ENCODE measurements around the gene GABRR1.
A peak's percentile ranks its signal among the peaks of the same experiment; 100 is the strongest.

Gene GABRR1

GRCh38 chr6:89145091-89145955 is 71.8 kb downstream of the GABRR1 start:
- TF ChIP-seq SUZ12 (IDR thresholded peaks at IDR 0.05), result no peak
- no peak for TF ChIP-seq LEF1 (IDR thresholded peaks at IDR 0.05; ENCODE audit: borderline replicate concordance)
- TF ChIP-seq, protein P1, sequence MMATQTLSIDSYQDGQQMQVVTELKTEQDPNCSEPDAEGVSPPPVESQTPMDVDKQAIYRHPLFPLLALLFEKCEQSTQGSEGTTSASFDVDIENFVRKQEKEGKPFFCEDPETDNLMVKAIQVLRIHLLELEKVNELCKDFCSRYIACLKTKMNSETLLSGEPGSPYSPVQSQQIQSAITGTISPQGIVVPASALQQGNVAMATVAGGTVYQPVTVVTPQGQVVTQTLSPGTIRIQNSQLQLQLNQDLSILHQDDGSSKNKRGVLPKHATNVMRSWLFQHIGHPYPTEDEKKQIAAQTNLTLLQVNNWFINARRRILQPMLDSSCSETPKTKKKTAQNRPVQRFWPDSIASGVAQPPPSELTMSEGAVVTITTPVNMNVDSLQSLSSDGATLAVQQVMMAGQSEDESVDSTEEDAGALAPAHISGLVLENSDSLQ (IDR thresholded peaks at IDR 0.05), result no peak
- TF ChIP-seq FOXA1 (IDR thresholded peaks at IDR 0.05), result no peak
- no peak for TF ChIP-seq HDGF (IDR thresholded peaks at IDR 0.05; ENCODE audit: borderline replicate concordance)
- no peak for TF ChIP-seq NFRKB (IDR thresholded peaks at IDR 0.05)
- TF ChIP-seq CTBP1 (IDR thresholded peaks at IDR 0.05; ENCODE audit: borderline replicate concordance), result no peak
- TF ChIP-seq SP1 (IDR thresholded peaks at IDR 0.05), result no peak
- no peak for TF ChIP-seq BHLHE40 (IDR thresholded peaks at IDR 0.05; ENCODE audit: borderline replicate concordance)
- ChIA-PET CTCF (interaction anchor here (0.8 to 1.8 kb wide), 4 partner anchors 15 to 163 kb away, joined by 3 to 7 read pairs (median 3); no protein-coding TSS in a partner anchor), POLR2A (interaction anchor here (0.7 to 5.3 kb wide), 18 partner anchors 8 to 207 kb away, joined by 3 to 46 read pairs (median 4); partner anchors contain the start of genes PNRC1, SRSF12 and UBE2J1)
- peak; percentile 18 for DNase-seq (ENCODE audit: extremely low spot score)

GRCh38 chr6:89144354-89144906 is 72.7 kb downstream of the GABRR1 start:
- CTCF ChIA-PET, result interaction anchor here (0.5 to 2.0 kb wide), 4 partner anchors 116 to 162 kb away, joined by 3 to 9 read pairs (median 6); no protein-coding TSS in a partner anchor
- POLR2A ChIA-PET, result interaction anchor here (0.7 to 5.3 kb wide), 4 partner anchors 10 to 208 kb away, joined by 3 to 46 read pairs (median 10); partner anchors contain the start of genes PNRC1 and UBE2J1
- no peak for TF ChIP-seq ZNF384 (IDR thresholded peaks at IDR 0.05)
- TF ChIP-seq CTBP1 (IDR thresholded peaks at IDR 0.05; ENCODE audit: borderline replicate concordance), result 0 out of 2 replicates have a peak, but pooled peaks have one; percentile 44
- no peak for TF ChIP-seq ELF4 (IDR thresholded peaks at IDR 0.05)
- TF ChIP-seq ARNT (IDR thresholded peaks at IDR 0.05), result no peak
- TF ChIP-seq SP1 (IDR thresholded peaks at IDR 0.05), result no peak
- TF ChIP-seq TARDBP (IDR thresholded peaks at IDR 0.05), result no peak
- no peak for TF ChIP-seq FOXM1 (IDR thresholded peaks at IDR 0.05; ENCODE audit: borderline replicate concordance)
- no peak for TF ChIP-seq BHLHE40 (IDR thresholded peaks at IDR 0.05; ENCODE audit: borderline replicate concordance)
- no peak for TF ChIP-seq SUZ12 (IDR thresholded peaks at IDR 0.05)
- TF ChIP-seq LEF1 (IDR thresholded peaks at IDR 0.05; ENCODE audit: borderline replicate concordance), result no peak
- TF ChIP-seq FOXA1 (IDR thresholded peaks at IDR 0.05), result no peak
- TF ChIP-seq, protein P1 (IDR thresholded peaks at IDR 0.05), result peak; percentile 61
- no peak for TF ChIP-seq FOXK2 (IDR thresholded peaks at IDR 0.05)
- TF ChIP-seq HDGF (IDR thresholded peaks at IDR 0.05; ENCODE audit: borderline replicate concordance), result no peak
- DNase-seq (ENCODE audit: extremely low spot score), result no peak

DNA sequence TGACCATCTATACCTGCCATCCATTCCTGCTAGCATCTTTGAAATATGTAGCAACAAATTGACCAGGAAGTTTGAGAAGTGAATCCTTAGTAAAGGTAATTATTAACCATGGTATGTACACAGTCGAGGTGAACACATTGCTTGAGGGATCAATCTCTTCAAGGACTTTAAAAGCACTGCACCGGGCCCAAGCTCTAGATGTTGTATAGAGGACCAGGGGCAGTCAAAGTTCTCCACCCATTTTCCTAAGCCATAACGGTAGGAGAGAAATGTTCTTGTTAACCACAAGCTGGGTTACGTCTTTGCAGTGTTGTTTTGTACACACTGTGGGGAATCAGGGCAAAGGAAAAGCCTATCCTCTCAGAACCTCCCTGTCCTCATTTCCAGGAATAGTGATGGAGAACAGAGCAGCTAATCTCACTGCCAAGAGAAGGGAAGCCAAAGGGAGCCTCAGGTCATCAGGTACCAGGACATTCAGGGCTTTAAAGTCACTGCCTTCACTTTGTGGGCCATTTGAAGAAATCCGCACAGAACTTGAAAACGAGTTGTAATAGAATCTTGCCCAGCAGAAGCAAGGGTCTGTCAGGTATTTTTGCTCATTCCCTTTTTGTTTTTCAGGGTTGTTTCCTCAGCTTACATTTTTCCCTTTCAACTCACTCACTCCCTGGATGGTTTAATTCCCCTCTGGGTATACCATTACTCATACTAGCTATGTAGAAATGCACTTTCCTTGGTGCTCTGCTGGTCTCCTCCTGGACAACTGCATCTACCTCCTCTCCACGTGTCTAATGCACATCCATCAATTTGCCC is 76.6 kb downstream of the GABRR1 start:
- TF ChIP-seq SP1 (IDR thresholded peaks at IDR 0.05) (no peak), SUZ12 (IDR thresholded peaks at IDR 0.05) (no peak), FOXM1 (IDR thresholded peaks at IDR 0.05; ENCODE audit: borderline replicate concordance) (no peak), ELF4 (IDR thresholded peaks at IDR 0.05) (no peak), ARNT (IDR thresholded peaks at IDR 0.05) (no peak), TARDBP (IDR thresholded peaks at IDR 0.05) (no peak), ZNF384 (IDR thresholded peaks at IDR 0.05) (no peak), FOXA1 (IDR thresholded peaks at IDR 0.05) (no peak), LEF1 (IDR thresholded peaks at IDR 0.05; ENCODE audit: borderline replicate concordance) (no peak), CTBP1 (IDR thresholded peaks at IDR 0.05; ENCODE audit: borderline replicate concordance) (no peak), FOXK2 (IDR thresholded peaks at IDR 0.05) (no peak), HDGF (IDR thresholded peaks at IDR 0.05; ENCODE audit: borderline replicate concordance) (no peak), BHLHE40 (IDR thresholded peaks at IDR 0.05; ENCODE audit: borderline replicate concordance) (no peak), L3MBTL2 (conservative IDR thresholded peaks at IDR 0.05) (no peak), NFRKB (IDR thresholded peaks at IDR 0.05) (no peak)
- TF ChIP-seq, protein P1 (IDR thresholded peaks at IDR 0.05), result no peak
- no peak for DNase-seq (ENCODE audit: extremely low spot score)
- ChIA-PET POLR2A (interaction anchor here (0.9 to 1.5 kb wide), 3 partner anchors 23 to 212 kb away, joined by 3 to 4 read pairs (median 4); partner anchors contain the start of genes SRSF12 and UBE2J1), CTCF (interaction anchor here (0.5 kb wide), 1 partner anchor 134 kb away, joined by 5 read pairs; no protein-coding TSS in a partner anchor)

DNA sequence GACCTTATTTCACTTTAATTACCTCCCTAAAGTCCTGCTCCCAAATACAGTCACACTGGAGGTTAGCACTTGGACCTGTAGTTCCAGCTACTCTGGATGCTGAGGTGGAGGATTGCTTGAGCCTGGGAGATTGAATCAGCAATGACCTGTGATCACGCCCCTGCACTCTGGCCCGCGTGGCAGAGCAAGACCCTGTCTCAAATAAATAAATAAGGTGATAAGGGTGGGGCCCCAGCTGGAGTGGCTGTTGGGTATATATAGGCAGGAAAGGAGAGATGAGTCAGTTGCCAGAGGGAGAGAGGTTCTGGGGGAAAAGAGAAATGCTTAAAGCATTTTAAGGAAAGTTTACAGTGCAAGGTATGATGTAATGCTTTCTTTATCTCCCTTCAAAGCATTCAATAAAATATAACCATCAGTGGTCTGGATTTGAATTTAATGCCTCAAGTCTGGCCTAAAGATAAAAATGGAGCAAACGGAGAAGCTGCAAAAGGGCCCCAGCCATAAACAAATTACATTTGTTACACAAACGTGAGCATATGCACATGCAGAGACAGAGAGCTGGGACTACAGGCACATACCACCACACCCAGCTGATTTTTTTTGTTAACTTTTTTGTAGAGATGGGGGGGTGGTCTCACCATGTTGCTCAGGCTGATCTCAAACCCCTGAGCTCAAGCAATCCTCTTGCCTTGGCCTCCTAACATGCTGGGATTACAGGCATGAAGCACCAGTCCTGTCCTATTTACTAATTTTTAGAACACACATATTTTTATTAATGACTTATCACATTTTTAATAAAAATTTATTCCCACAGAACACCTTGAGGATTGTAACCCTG is 77.4 kb downstream of the GABRR1 start:
- ChIA-PET CTCF (interaction anchor here (1.4 kb wide), 1 partner anchor 18 kb away, joined by 4 read pairs; no protein-coding TSS in a partner anchor), POLR2A (interaction anchor here (0.9 to 1.5 kb wide), 2 partner anchors 22 to 212 kb away, joined by 4 read pairs; partner anchors contain the start of genes SRSF12 and UBE2J1)
- TF ChIP-seq NFRKB (IDR thresholded peaks at IDR 0.05) (no peak), LEF1 (IDR thresholded peaks at IDR 0.05; ENCODE audit: borderline replicate concordance) (no peak), ELF4 (IDR thresholded peaks at IDR 0.05) (no peak), ARNT (IDR thresholded peaks at IDR 0.05) (no peak), L3MBTL2 (conservative IDR thresholded peaks at IDR 0.05) (no peak)
- no peak for DNase-seq (ENCODE audit: extremely low spot score)
